Measurements from ENCODE around the gene GFI1B.
"Not testable (repeated sequence)": the region's sequence is repeated elsewhere in the genome, so short reads cannot be mapped to it uniquely, and the experiment has no call there.

The GFI1B gene

GRCh38 chr9:132946631-132947295 is 31.7 kb upstream of the GFI1B start:
- Histone ChIP-seq H3K36me3 (ENCODE audit: control insufficient read depth, insufficient read depth, low read length) (no peaks in the 10 kb centered on the region), H3K4me1 (ENCODE audit: control insufficient read depth, insufficient read depth, low read length) (peaks cover 18% of the 10 kb centered on the region)

GRCh38 chr9:132947756-132948155 is 30.7 kb upstream of the GFI1B start:
- Histone ChIP-seq H3K36me3 (ENCODE audit: control insufficient read depth, insufficient read depth, low read length) (no peaks in the 10 kb centered on the region), H3K4me1 (ENCODE audit: control insufficient read depth, insufficient read depth, low read length) (peaks cover 15% of the 10 kb centered on the region), H3K4me3 (ENCODE audit: low read length) (no peak overlapping the region), H3K9me3 (ENCODE audit: control insufficient read depth, low read length) (no peaks in the 10 kb centered on the region), H3K27me3 (ENCODE audit: control insufficient read depth, insufficient read depth, low read length) (no peaks in the 10 kb centered on the region), H3K9ac (ENCODE audit: low read length) (no peak overlapping the region)

More at GRCh38 chr9:132946631-132947295, 31.7 kb upstream of the GFI1B start:
- Histone ChIP-seq H3K9ac (ENCODE audit: low read length) (no peak overlapping the region), H3K4me3 (ENCODE audit: low read length) (no peak overlapping the region), H3K27me3 (ENCODE audit: control insufficient read depth, insufficient read depth, low read length) (no peaks in the 10 kb centered on the region), H3K9me3 (ENCODE audit: control insufficient read depth, low read length) (no peaks in the 10 kb centered on the region)

DNA sequence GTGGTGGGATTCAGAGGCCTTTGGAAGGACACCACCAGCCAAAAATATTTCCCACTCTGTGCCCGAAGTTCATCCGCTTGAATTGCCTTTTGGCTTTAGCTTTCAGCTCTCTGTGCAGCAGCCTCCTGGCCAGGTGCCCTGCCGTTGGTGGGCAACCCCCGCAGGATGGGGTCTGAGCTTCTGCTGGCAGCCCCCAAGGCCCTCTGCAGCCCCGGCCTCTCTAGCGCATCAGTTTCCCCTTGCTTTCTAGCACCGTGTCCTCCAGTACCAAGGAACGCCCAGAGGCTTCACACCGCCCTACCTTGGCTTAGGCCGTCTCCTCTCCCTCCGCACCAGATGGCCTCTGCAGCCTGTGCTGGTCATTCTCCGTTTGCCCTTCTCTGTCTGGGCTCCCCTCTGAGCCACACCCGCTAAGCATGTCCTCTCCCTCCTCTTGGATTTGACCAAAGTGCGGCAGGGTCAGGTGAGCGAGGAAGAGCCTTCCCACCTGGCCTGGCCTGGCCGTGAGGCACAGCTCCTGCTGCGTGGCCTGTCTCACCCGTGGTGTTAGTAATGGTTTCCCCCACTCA is 29.9 kb upstream of the GFI1B start:
- no peak overlapping the region for H3K9ac ChIP-seq (ENCODE audit: low read length)

DNA sequence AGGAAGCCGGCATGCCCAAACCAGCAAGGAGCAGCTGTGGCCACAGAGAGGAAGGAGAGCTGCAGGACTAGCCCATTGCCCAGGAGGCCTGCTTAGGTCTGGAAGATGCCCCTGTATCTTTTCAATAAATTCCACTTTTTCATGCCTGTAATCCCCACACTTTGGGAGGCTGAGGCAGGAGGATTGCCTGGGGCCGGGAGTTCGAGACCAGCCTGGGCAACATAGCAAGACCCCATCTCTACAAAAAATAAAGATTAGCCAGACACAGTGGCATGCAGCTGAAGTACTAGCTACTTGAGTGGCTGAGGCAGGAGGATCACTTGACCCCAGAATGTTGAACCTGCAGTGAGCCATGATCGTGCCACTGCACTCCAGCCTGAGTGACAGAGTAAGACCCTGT is 28.8 kb upstream of the GFI1B start:
- peaks cover 4% of the 10 kb centered on the region for H3K4me1 ChIP-seq (ENCODE audit: control insufficient read depth, insufficient read depth, low read length)
- no peaks in the 10 kb centered on the region for H3K9me3 ChIP-seq (ENCODE audit: control insufficient read depth, low read length)
- no peak overlapping the region for H3K4me3 ChIP-seq (ENCODE audit: low read length)
- H3K27me3 ChIP-seq (ENCODE audit: control insufficient read depth, insufficient read depth, low read length): no peaks in the 10 kb centered on the region
- H3K36me3 ChIP-seq (ENCODE audit: control insufficient read depth, insufficient read depth, low read length): no peaks in the 10 kb centered on the region
- H3K9ac ChIP-seq (ENCODE audit: low read length): no peak overlapping the region

More for the DNA sequence above, 29.9 kb upstream of the GFI1B start:
- peaks cover 7% of the 10 kb centered on the region for H3K4me1 ChIP-seq (ENCODE audit: control insufficient read depth, insufficient read depth, low read length)
- H3K4me3 ChIP-seq (ENCODE audit: low read length): no peak overlapping the region
- no peaks in the 10 kb centered on the region for H3K27me3 ChIP-seq (ENCODE audit: control insufficient read depth, insufficient read depth, low read length)
- H3K36me3 ChIP-seq (ENCODE audit: control insufficient read depth, insufficient read depth, low read length): no peaks in the 10 kb centered on the region
- H3K9me3 ChIP-seq (ENCODE audit: control insufficient read depth, low read length): no peaks in the 10 kb centered on the region

- no peak overlapping the region for H3K9ac ChIP-seq (ENCODE audit: low read length)
- no peaks in the 10 kb centered on the region for H3K36me3 ChIP-seq (ENCODE audit: control insufficient read depth, insufficient read depth, low read length)
- H3K27me3 ChIP-seq (ENCODE audit: control insufficient read depth, insufficient read depth, low read length): no peaks in the 10 kb centered on the region
- H3K4me3 ChIP-seq (ENCODE audit: low read length): no peak overlapping the region
- H3K9me3 ChIP-seq (ENCODE audit: control insufficient read depth, low read length): no peaks in the 10 kb centered on the region
- no peaks in the 10 kb centered on the region for H3K4me1 ChIP-seq (ENCODE audit: control insufficient read depth, insufficient read depth, low read length)
Measured at GRCh38 chr9:132955123-132955522, 23.4 kb upstream of the GFI1B start.

- H3K4me3 ChIP-seq (ENCODE audit: low read length): no peak overlapping the region
Measured at GRCh38 chr9:132955768-132956167, 22.7 kb upstream of the GFI1B start.

DNA sequence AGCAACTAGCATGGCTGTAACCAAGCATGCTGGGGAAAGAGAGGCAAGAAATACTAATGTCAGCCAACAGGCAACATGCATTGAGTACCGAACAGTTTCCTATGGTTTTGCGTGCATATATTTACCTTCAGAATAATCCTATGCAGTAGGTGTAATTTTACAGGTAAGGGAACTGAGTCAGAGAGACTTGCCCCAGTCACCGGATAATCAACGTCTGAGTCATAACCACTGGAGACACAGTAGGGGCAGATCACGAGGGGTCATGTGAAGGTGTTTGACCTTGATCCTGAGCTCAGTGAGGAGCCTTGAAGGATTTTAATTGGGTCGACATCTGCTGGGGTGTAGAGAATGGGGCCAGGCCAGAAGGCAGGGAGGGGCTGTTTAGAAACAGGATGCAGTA is 20.7 kb upstream of the GFI1B start:
- no peak overlapping the region for H3K9ac ChIP-seq (ENCODE audit: low read length)

More at GRCh38 chr9:132955768-132956167, 22.7 kb upstream of the GFI1B start:
- Histone ChIP-seq H3K4me1 (ENCODE audit: control insufficient read depth, insufficient read depth, low read length) (no peaks in the 10 kb centered on the region), H3K9me3 (ENCODE audit: control insufficient read depth, low read length) (no peaks in the 10 kb centered on the region), H3K36me3 (ENCODE audit: control insufficient read depth, insufficient read depth, low read length) (no peaks in the 10 kb centered on the region), H3K9ac (ENCODE audit: low read length) (no peak overlapping the region), H3K27me3 (ENCODE audit: control insufficient read depth, insufficient read depth, low read length) (no peaks in the 10 kb centered on the region)

GRCh38 chr9:132961002-132961401 is 17.5 kb upstream of the GFI1B start:
- Histone ChIP-seq H3K9ac (ENCODE audit: low read length) (no peak overlapping the region), H3K36me3 (ENCODE audit: control insufficient read depth, insufficient read depth, low read length) (no peaks in the 10 kb centered on the region), H3K9me3 (ENCODE audit: control insufficient read depth, low read length) (no peaks in the 10 kb centered on the region), H3K4me3 (ENCODE audit: low read length) (no peak overlapping the region), H3K27me3 (ENCODE audit: control insufficient read depth, insufficient read depth, low read length) (no peaks in the 10 kb centered on the region), H3K4me1 (ENCODE audit: control insufficient read depth, insufficient read depth, low read length) (no peaks in the 10 kb centered on the region)

More for the DNA sequence above, 20.7 kb upstream of the GFI1B start:
- no peak overlapping the region for H3K4me3 ChIP-seq (ENCODE audit: low read length)
- no peaks in the 10 kb centered on the region for H3K27me3 ChIP-seq (ENCODE audit: control insufficient read depth, insufficient read depth, low read length)
- no peaks in the 10 kb centered on the region for H3K36me3 ChIP-seq (ENCODE audit: control insufficient read depth, insufficient read depth, low read length)
- H3K4me1 ChIP-seq (ENCODE audit: control insufficient read depth, insufficient read depth, low read length): no peaks in the 10 kb centered on the region
- H3K9me3 ChIP-seq (ENCODE audit: control insufficient read depth, low read length): no peaks in the 10 kb centered on the region

GRCh38 chr9:132965478-132965877 is 13.0 kb upstream of the GFI1B start:
- Histone ChIP-seq H3K36me3 (ENCODE audit: control insufficient read depth, insufficient read depth, low read length) (no peaks in the 10 kb centered on the region), H3K4me3 (ENCODE audit: low read length) (no peak overlapping the region), H3K4me1 (ENCODE audit: control insufficient read depth, insufficient read depth, low read length) (peaks cover 5% of the 10 kb centered on the region), H3K9me3 (ENCODE audit: control insufficient read depth, low read length) (no peaks in the 10 kb centered on the region), H3K27me3 (ENCODE audit: control insufficient read depth, insufficient read depth, low read length) (peaks cover 13% of the 10 kb centered on the region), H3K9ac (ENCODE audit: low read length) (no peak overlapping the region)

DNA sequence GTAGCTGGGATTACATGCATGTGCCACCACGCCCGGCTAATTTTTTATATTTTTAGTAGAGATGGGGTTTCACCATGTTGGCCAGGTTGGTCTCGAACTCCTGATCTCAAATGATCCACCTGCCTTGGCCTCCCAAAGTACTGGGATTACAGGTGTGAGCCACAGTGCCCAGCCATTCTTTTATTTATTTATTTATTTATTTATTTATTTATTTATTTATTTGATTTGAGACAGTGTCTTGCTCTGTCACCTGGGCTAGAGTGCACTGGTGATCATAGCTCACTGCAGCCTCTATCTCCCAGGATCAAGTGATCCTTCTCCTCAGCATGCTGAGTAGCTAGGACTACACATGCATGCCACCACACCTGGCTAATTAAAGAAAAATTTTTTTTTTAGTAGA is 10.6 kb upstream of the GFI1B start:
- Histone ChIP-seq H3K4me1 (ENCODE audit: control insufficient read depth, insufficient read depth, low read length) (peaks cover 14% of the 10 kb centered on the region), H3K27me3 (ENCODE audit: control insufficient read depth, insufficient read depth, low read length) (peaks cover 14% of the 10 kb centered on the region)
- H3K36me3 ChIP-seq (ENCODE audit: control insufficient read depth, insufficient read depth, low read length); H3K9me3 ChIP-seq (ENCODE audit: control insufficient read depth, low read length); H3K4me3 ChIP-seq (ENCODE audit: low read length); H3K9ac ChIP-seq (ENCODE audit: low read length): not testable (repeated sequence)

DNA sequence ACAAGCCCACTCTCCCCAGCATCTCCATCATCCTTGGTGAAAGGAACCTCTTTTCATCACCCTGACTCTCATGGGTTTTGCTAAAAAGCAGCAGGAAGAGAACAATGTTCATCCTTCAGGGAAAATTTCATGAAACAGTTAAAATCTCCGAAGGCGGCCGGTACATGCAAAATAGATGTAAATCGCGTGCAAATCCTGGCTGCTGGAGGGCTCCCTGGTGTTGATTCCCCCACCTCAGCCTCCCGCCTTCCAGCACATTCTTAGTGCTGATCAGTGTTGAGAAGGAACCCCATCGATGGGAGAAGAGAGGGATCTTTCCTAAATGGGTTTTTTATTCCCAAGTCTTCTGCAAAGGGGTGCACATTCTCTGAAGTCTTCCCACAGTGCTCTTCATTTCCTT is 8.7 kb upstream of the GFI1B start:
- Histone ChIP-seq H3K4me1 (ENCODE audit: control insufficient read depth, insufficient read depth, low read length) (peaks cover 16% of the 10 kb centered on the region), H3K4me3 (ENCODE audit: low read length) (no peak overlapping the region), H3K9ac (ENCODE audit: low read length) (no peak overlapping the region), H3K9me3 (ENCODE audit: control insufficient read depth, low read length) (no peaks in the 10 kb centered on the region), H3K27me3 (ENCODE audit: control insufficient read depth, insufficient read depth, low read length) (peaks cover 25% of the 10 kb centered on the region), H3K36me3 (ENCODE audit: control insufficient read depth, insufficient read depth, low read length) (no peaks in the 10 kb centered on the region)

DNA sequence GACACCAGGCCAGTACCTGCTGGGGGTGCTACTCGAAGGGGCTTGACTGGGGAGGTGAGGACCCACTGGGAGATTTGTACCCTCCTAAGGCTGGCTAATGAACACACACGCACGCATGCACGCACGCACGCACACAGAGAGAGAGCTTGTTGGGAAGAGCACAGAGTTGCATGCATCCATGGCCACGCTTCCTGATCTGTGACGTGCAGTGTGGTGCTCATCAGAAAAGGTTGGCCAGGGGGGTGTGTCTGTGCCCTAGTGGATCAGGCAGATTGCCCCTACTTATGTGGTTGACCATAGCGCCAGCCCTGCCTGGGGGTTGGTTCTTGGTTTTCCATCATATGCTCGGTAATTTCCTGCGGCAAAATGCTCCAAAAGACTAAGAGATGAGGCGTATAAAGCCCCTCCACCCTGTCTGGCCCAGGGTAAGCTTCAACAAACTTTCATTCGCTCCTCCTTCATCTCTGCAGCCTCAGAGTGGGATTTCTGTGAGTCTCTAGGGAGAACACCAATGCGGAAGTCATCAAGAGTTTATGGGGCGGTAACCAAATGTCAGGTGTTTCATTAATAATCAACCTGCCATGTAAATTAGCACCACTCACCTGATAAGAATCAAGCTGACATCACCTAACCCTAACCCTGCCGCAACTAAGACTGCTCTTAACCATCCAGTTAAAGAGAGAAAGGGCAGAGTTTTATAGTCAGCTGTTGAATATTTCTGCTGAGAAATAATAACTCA is 8.0 kb upstream of the GFI1B start:
- no peaks in the 10 kb centered on the region for H3K9me3 ChIP-seq (ENCODE audit: control insufficient read depth, low read length)
- H3K27me3 ChIP-seq (ENCODE audit: control insufficient read depth, insufficient read depth, low read length): peaks cover 25% of the 10 kb centered on the region
- H3K4me3 ChIP-seq (ENCODE audit: low read length): no peak overlapping the region
- no peak overlapping the region for H3K9ac ChIP-seq (ENCODE audit: low read length)
- peaks cover 16% of the 10 kb centered on the region for H3K4me1 ChIP-seq (ENCODE audit: control insufficient read depth, insufficient read depth, low read length)
- H3K36me3 ChIP-seq (ENCODE audit: control insufficient read depth, insufficient read depth, low read length): no peaks in the 10 kb centered on the region
